ENCODE measurements around the gene ZNF43.

DNA sequence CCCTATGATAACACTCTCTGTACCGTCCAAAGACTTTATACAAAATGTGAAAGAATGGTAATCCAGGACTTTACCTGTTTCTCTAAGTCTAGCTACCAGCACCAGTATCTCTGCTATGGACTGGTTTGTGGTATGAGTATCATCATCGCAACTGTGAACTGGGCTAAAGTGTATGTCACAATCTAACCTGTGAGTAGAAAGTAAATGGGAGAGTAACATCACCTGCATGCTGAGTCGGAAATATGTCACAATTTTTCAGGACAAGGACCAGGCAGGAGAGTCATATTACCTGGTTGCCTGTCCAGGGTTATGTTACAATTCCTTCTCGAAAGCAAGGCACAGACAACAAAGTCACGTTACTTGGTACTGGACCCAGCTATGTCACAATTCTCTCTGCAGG is 5.1 kb upstream of the ZNF43 start:
- TF ChIP-seq, protein P1, sequence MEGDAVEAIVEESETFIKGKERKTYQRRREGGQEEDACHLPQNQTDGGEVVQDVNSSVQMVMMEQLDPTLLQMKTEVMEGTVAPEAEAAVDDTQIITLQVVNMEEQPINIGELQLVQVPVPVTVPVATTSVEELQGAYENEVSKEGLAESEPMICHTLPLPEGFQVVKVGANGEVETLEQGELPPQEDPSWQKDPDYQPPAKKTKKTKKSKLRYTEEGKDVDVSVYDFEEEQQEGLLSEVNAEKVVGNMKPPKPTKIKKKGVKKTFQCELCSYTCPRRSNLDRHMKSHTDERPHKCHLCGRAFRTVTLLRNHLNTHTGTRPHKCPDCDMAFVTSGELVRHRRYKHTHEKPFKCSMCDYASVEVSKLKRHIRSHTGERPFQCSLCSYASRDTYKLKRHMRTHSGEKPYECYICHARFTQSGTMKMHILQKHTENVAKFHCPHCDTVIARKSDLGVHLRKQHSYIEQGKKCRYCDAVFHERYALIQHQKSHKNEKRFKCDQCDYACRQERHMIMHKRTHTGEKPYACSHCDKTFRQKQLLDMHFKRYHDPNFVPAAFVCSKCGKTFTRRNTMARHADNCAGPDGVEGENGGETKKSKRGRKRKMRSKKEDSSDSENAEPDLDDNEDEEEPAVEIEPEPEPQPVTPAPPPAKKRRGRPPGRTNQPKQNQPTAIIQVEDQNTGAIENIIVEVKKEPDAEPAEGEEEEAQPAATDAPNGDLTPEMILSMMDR (IDR thresholded peaks at IDR 0.05): no peak
- TF ChIP-seq POLR2A (IDR thresholded peaks at IDR 0.05): no peak

All from vagina (tissue), 2 donors.